ENCODE results near the gene SAFB. TPM values are rescaled to one million over a fixed set of nuclear protein-coding genes. Genes with fewer than 3 reads are reported as not detected.

SAFB gene
- total RNA-seq, 1 experiment from 2014 or later = 83.0 TPM

DNA sequence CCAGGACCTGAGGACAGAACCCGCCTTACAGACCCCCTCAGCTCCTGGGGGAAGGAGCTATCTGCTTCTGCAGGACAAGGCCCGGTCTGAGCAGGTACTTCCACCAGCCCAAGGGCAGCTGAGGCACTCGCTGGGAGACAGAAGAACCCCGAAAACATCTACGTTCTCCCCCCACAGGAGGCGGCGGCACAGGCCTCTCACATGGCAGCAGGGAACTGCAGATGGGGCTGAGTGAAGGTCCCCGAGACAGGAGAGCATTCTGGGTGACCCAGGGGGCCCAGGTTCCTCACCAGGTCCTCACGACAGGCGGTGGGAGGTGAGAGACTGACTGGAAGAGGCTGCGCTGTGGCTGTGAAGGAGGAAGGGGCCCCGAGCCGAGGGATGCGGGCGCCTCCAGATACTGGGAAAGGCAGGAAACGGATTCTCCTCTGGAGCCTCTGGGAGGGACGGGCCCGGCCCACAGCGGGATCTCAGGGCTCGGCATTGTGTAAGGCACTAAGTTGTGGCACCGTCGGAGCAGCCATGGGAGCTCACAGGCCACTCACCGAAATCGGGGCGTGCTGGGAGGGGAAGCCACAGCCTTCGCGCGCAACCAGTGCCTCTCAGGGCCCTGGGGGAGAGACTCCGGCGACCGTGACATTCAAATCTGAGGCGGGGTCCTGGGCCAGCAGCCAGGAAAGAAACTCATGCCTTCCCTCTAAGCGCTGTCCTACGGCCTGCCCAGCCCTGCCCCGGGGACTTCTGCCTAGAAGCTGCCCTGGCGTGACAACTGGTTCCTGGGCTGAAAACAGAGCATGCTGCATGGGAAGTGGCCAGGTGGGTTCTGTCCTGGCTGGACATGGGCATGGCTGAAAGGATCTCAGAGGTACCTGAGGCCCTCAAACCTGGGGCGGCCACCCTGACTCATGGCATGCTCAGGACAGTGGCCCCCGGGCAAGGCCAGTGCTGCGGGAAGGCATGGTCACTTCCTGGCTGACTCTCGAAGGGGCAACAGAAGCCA lies 81.2 kb downstream of the SAFB start:
- no peak overlapping the region for H3K4me3 ChIP-seq (ENCODE audit: low read depth in 2 of 2, low read length in 2 of 2)
- BruUV-seq (replicated peaks) = no TSS peak
- in situ Hi-C loops (cut with HindIII; ENCODE audit: low pct_unique_long_range_greater_than_20kb, low sequenced_read_pairs) (no loop called here), intact Hi-C loops (cut with micrococcal nuclease; ENCODE audit: unreplicated experiment) (no loop called here)
- TF ChIP-seq, protein P1, sequence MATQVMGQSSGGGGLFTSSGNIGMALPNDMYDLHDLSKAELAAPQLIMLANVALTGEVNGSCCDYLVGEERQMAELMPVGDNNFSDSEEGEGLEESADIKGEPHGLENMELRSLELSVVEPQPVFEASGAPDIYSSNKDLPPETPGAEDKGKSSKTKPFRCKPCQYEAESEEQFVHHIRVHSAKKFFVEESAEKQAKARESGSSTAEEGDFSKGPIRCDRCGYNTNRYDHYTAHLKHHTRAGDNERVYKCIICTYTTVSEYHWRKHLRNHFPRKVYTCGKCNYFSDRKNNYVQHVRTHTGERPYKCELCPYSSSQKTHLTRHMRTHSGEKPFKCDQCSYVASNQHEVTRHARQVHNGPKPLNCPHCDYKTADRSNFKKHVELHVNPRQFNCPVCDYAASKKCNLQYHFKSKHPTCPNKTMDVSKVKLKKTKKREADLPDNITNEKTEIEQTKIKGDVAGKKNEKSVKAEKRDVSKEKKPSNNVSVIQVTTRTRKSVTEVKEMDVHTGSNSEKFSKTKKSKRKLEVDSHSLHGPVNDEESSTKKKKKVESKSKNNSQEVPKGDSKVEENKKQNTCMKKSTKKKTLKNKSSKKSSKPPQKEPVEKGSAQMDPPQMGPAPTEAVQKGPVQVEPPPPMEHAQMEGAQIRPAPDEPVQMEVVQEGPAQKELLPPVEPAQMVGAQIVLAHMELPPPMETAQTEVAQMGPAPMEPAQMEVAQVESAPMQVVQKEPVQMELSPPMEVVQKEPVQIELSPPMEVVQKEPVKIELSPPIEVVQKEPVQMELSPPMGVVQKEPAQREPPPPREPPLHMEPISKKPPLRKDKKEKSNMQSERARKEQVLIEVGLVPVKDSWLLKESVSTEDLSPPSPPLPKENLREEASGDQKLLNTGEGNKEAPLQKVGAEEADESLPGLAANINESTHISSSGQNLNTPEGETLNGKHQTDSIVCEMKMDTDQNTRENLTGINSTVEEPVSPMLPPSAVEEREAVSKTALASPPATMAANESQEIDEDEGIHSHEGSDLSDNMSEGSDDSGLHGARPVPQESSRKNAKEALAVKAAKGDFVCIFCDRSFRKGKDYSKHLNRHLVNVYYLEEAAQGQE (IDR thresholded peaks at IDR 0.05; ENCODE audit: insufficient read depth in 1 of 2, low read depth in 2 of 2, low read length in 1 of 2) = no peak
- TF ChIP-seq TCF7L2 (IDR thresholded peaks at IDR 0.05; ENCODE audit: low read depth, low read length) (no peak), CTCF (IDR thresholded peaks at IDR 0.05) (no peak), SIN3A (IDR thresholded peaks at IDR 0.05; ENCODE audit: borderline replicate concordance, insufficient read depth, low read depth, low read length) (no peak), POLR2AphosphoS5 (IDR thresholded peaks at IDR 0.05; ENCODE audit: low read depth, low read length) (no peak)
- no peak for ATAC-seq
- H3K36me3 ChIP-seq (ENCODE audit: control insufficient read depth, insufficient read depth, low read length) = no peaks in the 10 kb centered on the region; the same call in none of the 2 replicates
- H3K27me3 ChIP-seq (ENCODE audit: control insufficient read depth, insufficient read depth, low read length) = no peaks in the 10 kb centered on the region
- no peak for DNase-seq (ENCODE audit: low read depth, low spot score)
- no peaks in the 10 kb centered on the region for H3K9me3 ChIP-seq (ENCODE audit: control insufficient read depth, insufficient read depth, low read depth, low read length)
- ChIA-PET CTCF (no interaction called here), POLR2A (no interaction called here)
- no peak overlapping the region for H3K27ac ChIP-seq (ENCODE audit: low read length)
- no peaks in the 10 kb centered on the region for H3K4me1 ChIP-seq (ENCODE audit: control insufficient read depth, insufficient read depth, low read length)

- CTCF ChIA-PET = no interaction called here
- no peak overlapping the region for H3K4me3 ChIP-seq (ENCODE audit: low read depth in 2 of 2, low read length in 2 of 2)
- no peaks in the 10 kb centered on the region for H3K4me1 ChIP-seq (ENCODE audit: control insufficient read depth, insufficient read depth, low read length)
- no peaks in the 10 kb centered on the region for H3K9me3 ChIP-seq (ENCODE audit: control insufficient read depth, insufficient read depth, low read depth, low read length)
- POLR2A ChIA-PET = no interaction called here
- in situ Hi-C loops (cut with HindIII; ENCODE audit: low pct_unique_long_range_greater_than_20kb, low sequenced_read_pairs) (no loop called here), intact Hi-C loops (cut with micrococcal nuclease; ENCODE audit: unreplicated experiment) (no loop called here)
- ATAC-seq (no peak), DNase-seq (ENCODE audit: low read depth, low spot score) (no peak)
- no peaks in the 10 kb centered on the region for H3K27me3 ChIP-seq (ENCODE audit: control insufficient read depth, insufficient read depth, low read length)
- BruUV-seq (replicated peaks) = no TSS peak
- no peak overlapping the region for H3K27ac ChIP-seq (ENCODE audit: low read length)
- no peaks in the 10 kb centered on the region; the same call in none of the 2 replicates for H3K36me3 ChIP-seq (ENCODE audit: control insufficient read depth, insufficient read depth, low read length)
- TF ChIP-seq TCF7L2 (IDR thresholded peaks at IDR 0.05; ENCODE audit: low read depth, low read length) (no peak), CTCF (IDR thresholded peaks at IDR 0.05) (no peak), SIN3A (IDR thresholded peaks at IDR 0.05; ENCODE audit: borderline replicate concordance, insufficient read depth, low read depth, low read length) (no peak), POLR2AphosphoS5 (IDR thresholded peaks at IDR 0.05; ENCODE audit: low read depth, low read length) (no peak)
- TF ChIP-seq, protein P1 (IDR thresholded peaks at IDR 0.05; ENCODE audit: insufficient read depth in 1 of 2, low read depth in 2 of 2, low read length in 1 of 2) = no peak
Measured at GRCh38 chr19:5705552-5705951, 82.7 kb downstream of the SAFB start.

Data from Panc1 (cell line).